Measurements from ENCODE around the gene ZNF180.
"Not testable (repeated sequence)": the region's sequence is repeated elsewhere in the genome, so short reads cannot be mapped to it uniquely, and the experiment has no call there.

ZNF180 gene

GRCh38 chr19:44496711-44497110, 3.6 kb downstream of the ZNF180 start:
- DNase-seq: no peak

GRCh38 chr19:44476559-44477408, 23.5 kb downstream of the ZNF180 start:
- peak; percentile 28 for DNase-seq

- not testable (repeated sequence) for DNase-seq
These were observed 31.6 kb downstream of the ZNF180 start for GRCh38 chr19:44468730-44469129.

GRCh38 chr19:44462600-44463286, 37.6 kb downstream of the ZNF180 start:
- DNase-seq: not testable (repeated sequence)

GRCh38 chr19:44456016-44456415, 44.3 kb downstream of the ZNF180 start:
- DNase-seq: not testable (repeated sequence)

GRCh38 chr19:44455100-44455499, 45.2 kb downstream of the ZNF180 start:
- DNase-seq: no peak

- DNase-seq: no peak
These were observed 48.0 kb downstream of the ZNF180 start for GRCh38 chr19:44452367-44452766.

- no peak for DNase-seq
These were observed 48.6 kb downstream of the ZNF180 start for GRCh38 chr19:44451687-44452086.

- DNase-seq: peak; percentile 91
These were observed 52.2 kb downstream of the ZNF180 start, which contains the start of gene ZNF229 for GRCh38 chr19:44447916-44448674. ZNF229 (minus strand) TSS chr19:44448472; CDS start chr19:44442847, 5,625 bp downstream.

- no peak for DNase-seq
These were observed 61.9 kb downstream of the ZNF180 start for GRCh38 chr19:44438441-44438840.

GRCh38 chr19:44435441-44435840, 64.9 kb downstream of the ZNF180 start:
- no peak for DNase-seq

- DNase-seq: no peak
These were observed 69.4 kb downstream of the ZNF180 start for GRCh38 chr19:44430956-44431355.
